SK-N-SH (cell line): Measurements from ENCODE around the gene PLLP. TPM values are rescaled to one million over a fixed set of nuclear protein-coding genes. Genes with fewer than 3 reads are reported as not detected.

Experiments
- CTCF ChIA-PET: fragments of 300-600, 350-600 bp; formaldehyde crosslinking; extraction: SDS; loops from one replicate; lab custom pipeline; 2021; lab: Yijun Ruan, JAX
- POLR2A ChIA-PET: fragments of 350-600 bp; sonication (Branson Sonifier 250); formaldehyde crosslinking; extraction: SDS; loops from one replicate; lab custom pipeline; 2020; ENCODE audit warnings: antibody characterized with exemption, inconsistent platforms; lab: Yijun Ruan, JAX
- DNase-seq: peaks from one replicate; pipeline ENCODE4 v3.0.0; 2012
- H2AFZ ChIP-seq: fragments of 200-600 bp; sonication (generic); 2 replicates; pipeline ENCODE4 v1.8.1; 2016; ENCODE audit warnings: antibody characterized with exemption, mild to moderate bottlenecking, low read depth
- H3F3A ChIP-seq: fragments of 200-600 bp; sonication (generic); replicated peaks from 2 replicates; pipeline ENCODE3; 2016; ENCODE audit warnings: antibody characterized with exemption, mild to moderate bottlenecking; ENCODE audit not compliant: insufficient read depth
- H3K27ac ChIP-seq, 2 experiments: fragments of 200-500 bp in 1 of 2; fragments of 200-600 bp in 1 of 2; sonication (Bioruptor generic) in 1 of 2; sonication (generic), shearing (Covaris generic) in 1 of 2; 2 replicates each; pipeline versions ENCODE4 v1.5.1 to v1.6.1; 2014 to 2016; ENCODE audit warnings: low read depth in 2 of 2, inconsistent platforms in 1 of 2, low read length in 1 of 2, mild to moderate bottlenecking in 1 of 2, mixed read lengths in 1 of 2
- H3K27me3 ChIP-seq: fragments of 200-600 bp; sonication (generic), shearing (Covaris generic); 2 replicates; pipeline ENCODE4 v1.6.1; 2016; ENCODE audit warnings: mixed run types; ENCODE audit not compliant: insufficient read depth
- H3K36me3 ChIP-seq, 2 experiments: fragments of 200-500 bp in 1 of 2; fragments of 200-600 bp in 1 of 2; sonication (Bioruptor generic) in 1 of 2; sonication (generic) in 1 of 2; replicated peaks in 1 of 2; 2 replicates each; pipeline versions ENCODE3 to v1.5.1; 2014 to 2016; ENCODE audit warnings: low read length in 1 of 2, mild to moderate bottlenecking in 1 of 2; ENCODE audit not compliant: insufficient read depth in 2 of 2, control insufficient read depth in 1 of 2
- H3K4me1 ChIP-seq, 2 experiments: fragments of 200-500 bp in 1 of 2; fragments of 200-600 bp in 1 of 2; sonication (Bioruptor generic) in 1 of 2; sonication (generic), shearing (Covaris generic) in 1 of 2; 2 replicates each; pipeline versions ENCODE4 v1.5.1 to v1.6.1; 2014 to 2016; ENCODE audit warnings: low read depth in 1 of 2, low read length in 1 of 2, mixed run types in 1 of 2; ENCODE audit not compliant: insufficient read depth in 2 of 2, control insufficient read depth in 1 of 2
- H3K4me2 ChIP-seq: fragments of 200-600 bp; sonication (generic), shearing (Covaris generic); 2 replicates; pipeline ENCODE4 v1.6.1; 2017; ENCODE audit warnings: mixed run types
- H3K4me3 ChIP-seq, 2 experiments: fragments of 200-500 bp in 1 of 2; fragments of 200-600 bp in 1 of 2; sonication (Bioruptor generic) in 1 of 2; sonication (generic), shearing (Covaris generic) in 1 of 2; 2 replicates each; pipeline versions ENCODE4 v1.5.1 to v1.8.1; 2014 to 2016; ENCODE audit warnings: low read depth in 2 of 2, inconsistent platforms in 1 of 2, low read length in 1 of 2, mild to moderate bottlenecking in 1 of 2, mixed read lengths in 1 of 2, moderate library complexity in 1 of 2
- H3K79me2 ChIP-seq: fragments of 200-600 bp; sonication (generic); 2 replicates; pipeline ENCODE4 v1.8.1; 2017; ENCODE audit warnings: mild to moderate bottlenecking; ENCODE audit not compliant: insufficient read depth
- H3K9ac ChIP-seq: fragments of 200-600 bp; sonication (generic); 2 replicates; pipeline ENCODE4 v1.6.1; 2017; ENCODE audit warnings: mixed run types
- H3K9me2 ChIP-seq: fragments of 200-600 bp; sonication (generic); 2 replicates; pipeline ENCODE4 v1.6.1; 2017; ENCODE audit warnings: mixed run types
- H3K9me3 ChIP-seq: fragments of 200-600 bp; sonication (generic); 2 replicates; pipeline ENCODE4 v1.6.1; 2017; ENCODE audit warnings: mixed run types, mild to moderate bottlenecking, moderate library complexity
- H4K20me1 ChIP-seq: fragments of 200-600 bp; sonication (generic); 2 replicates; pipeline ENCODE4 v1.6.1; 2017; ENCODE audit warnings: mild to moderate bottlenecking, mixed run types; ENCODE audit not compliant: insufficient read depth
- CHD2 ChIP-seq: fragments of 150-350 bp; IDR thresholded peaks from 2 replicates; pipeline ENCODE4 v1.6.1; 2018; ENCODE audit warnings: low read length; ENCODE audit not compliant: partially characterized antibody
- CTCF ChIP-seq: fragments of 200-600 bp; sonication (generic); IDR thresholded peaks from 2 replicates; pipeline ENCODE4 v1.6.1; 2017; ENCODE audit warnings: antibody characterized with exemption, mild to moderate bottlenecking, moderate library complexity
- IRF3 ChIP-seq: fragments of 150-350 bp; IDR thresholded peaks from 2 replicates; pipeline ENCODE4 v1.6.1; 2016; ENCODE audit warnings: mild to moderate bottlenecking, low read depth, low read length
- JUND ChIP-seq: IDR thresholded peaks from 2 replicates; pipeline ENCODE4 v1.4.0; 2012
- MAX ChIP-seq: IDR thresholded peaks from 2 replicates; pipeline ENCODE4 v1.4.0; 2012; ENCODE audit warnings: low read depth
- MXI1 ChIP-seq: IDR thresholded peaks from 2 replicates; pipeline ENCODE4 v1.6.1; 2012; ENCODE audit warnings: mild to moderate bottlenecking, low read depth, low read length, improper control_type of control experiment
- NFIC ChIP-seq: IDR thresholded peaks from 2 replicates; pipeline ENCODE4 v1.4.0; 2012; ENCODE audit warnings: borderline replicate concordance
- POLR2AphosphoS5 ChIP-seq: IDR thresholded peaks from 2 replicates; pipeline ENCODE4 v1.6.1; 2012; ENCODE audit warnings: low read depth, low read length
- RAD21 ChIP-seq: IDR thresholded peaks from 2 replicates; pipeline ENCODE4 v1.6.1; 2012; ENCODE audit warnings: mild to moderate bottlenecking, low read length
- RCOR1 ChIP-seq: fragments of 150-350 bp; IDR thresholded peaks from 2 replicates; pipeline ENCODE4 v1.6.1; 2017; ENCODE audit warnings: antibody characterized with exemption, low read length
- REST ChIP-seq: IDR thresholded peaks from 2 replicates; pipeline ENCODE4 v1.6.1; 2012; ENCODE audit warnings: mild to moderate bottlenecking, low read depth, low read length, moderate library complexity
- RFX5 ChIP-seq: IDR thresholded peaks from 2 replicates; pipeline ENCODE4 v1.6.1; 2012; ENCODE audit warnings: mild to moderate bottlenecking, improper control_type of control experiment, low read length
- SIN3A ChIP-seq: IDR thresholded peaks from 2 replicates; pipeline ENCODE4 v1.6.1; 2012; ENCODE audit warnings: low read depth, mild to moderate bottlenecking, low read length, moderate library complexity, borderline replicate concordance
- TAF1 ChIP-seq: IDR thresholded peaks from 2 replicates; pipeline ENCODE4 v1.6.1; 2012; ENCODE audit warnings: low read depth, mild to moderate bottlenecking, low read length, moderate library complexity, borderline replicate concordance
- TEAD4 ChIP-seq: IDR thresholded peaks from 2 replicates; pipeline ENCODE4 v1.4.0; 2012; ENCODE audit warnings: mild to moderate bottlenecking, borderline replicate concordance; ENCODE audit not compliant: insufficient read depth
- USF1 ChIP-seq: IDR thresholded peaks from 2 replicates; pipeline ENCODE4 v1.4.0; 2012; ENCODE audit warnings: low read depth, borderline replicate concordance
- WGBS: methylation state at CpG from one replicate; pipeline ENCODE4 v1.1.6; 2017; ENCODE audit warnings: low lambda C conversion rate; 5-methylcytosine and 5-hydroxymethylcytosine counted together
- polyA plus RNA-seq, 3 experiments: library from polyadenylated mRNA; depleted of rRNA; stranded (reverse); fragments of >200 nt; gene quantifications; 2 replicates each; pipeline ENCODE4 v1.2.3, GENCODE V29; 2012

PLLP gene
- polyA plus RNA-seq, 1 of the 3 experiments (the other 2 are of a cell fraction), result 1.3 TPM

- no peak for DNase-seq
- Histone ChIP-seq H3K4me3 (no peak overlapping the region), H3K9ac (no peak overlapping the region), H3K9me3 (no peaks in the 10 kb centered on the region), H3K4me1 (peaks cover 8 to 21% of the 10 kb centered on the region in 2 experiments; a peak in 3 of 4 replicates), H3F3A (peaks cover 18% of the 10 kb centered on the region)
- TF ChIP-seq CHD2, result no peak
- TF ChIP-seq CTCF, result no peak
- no peak for TF ChIP-seq RAD21
- no peak for TF ChIP-seq RCOR1
- TF ChIP-seq USF1, result no peak
- no peak for TF ChIP-seq IRF3
- TF ChIP-seq POLR2AphosphoS5, result no peak
- TF ChIP-seq, all 33 proteins: peak for 0
- ChIA-PET POLR2A (no interaction called here), CTCF (interaction anchor here (1.2 kb wide), 1 partner anchor 143 kb away, joined by 3 read pairs; no protein-coding TSS in a partner anchor)
- Histone ChIP-seq H3K9me2 (no peaks in the 10 kb centered on the region), H3K79me2 (0 out of 2 replicates have a peak, but pooled peaks cover 2% of the 10 kb centered on the region), H2AFZ (no peak overlapping the region), H3K36me3 (peaks cover 53 to 76% of the 10 kb centered on the region in 2 experiments), H3K27me3 (no peaks in the 10 kb centered on the region), H3K4me2 (no peak overlapping the region), H3K27ac (peak overlapping the region; percentile 62 to 92; a peak in 1 of 4 replicates), H4K20me1 (no peaks in the 10 kb centered on the region)
- 94% methylated on average over 7 of the region's 7 CpGs for WGBS
These were observed 58.5 kb downstream of the PLLP start for GRCh38 chr16:57225978-57226377.

GRCh38 chr16:57224651-57225335 lies 59.7 kb downstream of the PLLP start:
- Histone ChIP-seq H3K9me3 (no peaks in the 10 kb centered on the region), H3K27ac (no peak overlapping the region), H2AFZ (no peak overlapping the region), H3K36me3 (peaks cover 54 to 74% of the 10 kb centered on the region in 2 experiments), H3K4me2 (no peak overlapping the region), H3K9me2 (no peaks in the 10 kb centered on the region), H3K9ac (no peak overlapping the region), H3K79me2 (0 out of 2 replicates have a peak, but pooled peaks cover 3% of the 10 kb centered on the region), H3F3A (peaks cover 18% of the 10 kb centered on the region), H3K27me3 (no peaks in the 10 kb centered on the region), H3K4me3 (no peak overlapping the region), H4K20me1 (no peaks in the 10 kb centered on the region), H3K4me1 (peaks cover 8 to 21% of the 10 kb centered on the region in 2 experiments; a peak in 3 of 4 replicates)
- ChIA-PET CTCF (interaction anchor here (0.7 to 1.4 kb wide), 2 partner anchors 30 to 131 kb away, joined by 3 read pairs; no protein-coding TSS in a partner anchor), POLR2A (no interaction called here)
- 95% methylated on average over 6 of the region's 6 CpGs for WGBS
- DNase-seq, result no peak
- TF ChIP-seq TEAD4 (no peak), REST (no peak), RFX5 (no peak), TAF1 (no peak), POLR2AphosphoS5 (no peak), MAX (no peak), JUND (no peak), SIN3A (no peak), NFIC (no peak), MXI1 (no peak), CTCF (no peak)
